SK-N-MC (cell line): Measurements from ENCODE around the gene TSPEAR.
"Not testable (repeated sequence)": the region's sequence is repeated elsewhere in the genome, so short reads cannot be mapped to it uniquely, and the experiment has no call there.

Experiments
- EZH2 ChIP-seq: fragments of 200-600 bp; sonication (generic); IDR thresholded peaks from one replicate; pipeline ENCODE4 v1.6.1; 2017; ENCODE audit warnings: antibody characterized with exemption
- POLR2AphosphoS5 ChIP-seq: IDR thresholded peaks from 2 replicates; pipeline ENCODE4 v1.6.1; 2012; ENCODE audit warnings: mild to moderate bottlenecking, low read depth, low read length, borderline replicate concordance

- not testable (repeated sequence) for TF ChIP-seq POLR2AphosphoS5, EZH2
Observed at GRCh38 chr21:44697172-44697810, 14.1 kb downstream of the TSPEAR start, which contains the start of gene KRTAP10-12.
